ENCODE results near the gene ADGRE3.
"Not testable (repeated sequence)": the region's sequence is repeated elsewhere in the genome, so short reads cannot be mapped to it uniquely, and the experiment has no call there.

The ADGRE3 gene

DNA sequence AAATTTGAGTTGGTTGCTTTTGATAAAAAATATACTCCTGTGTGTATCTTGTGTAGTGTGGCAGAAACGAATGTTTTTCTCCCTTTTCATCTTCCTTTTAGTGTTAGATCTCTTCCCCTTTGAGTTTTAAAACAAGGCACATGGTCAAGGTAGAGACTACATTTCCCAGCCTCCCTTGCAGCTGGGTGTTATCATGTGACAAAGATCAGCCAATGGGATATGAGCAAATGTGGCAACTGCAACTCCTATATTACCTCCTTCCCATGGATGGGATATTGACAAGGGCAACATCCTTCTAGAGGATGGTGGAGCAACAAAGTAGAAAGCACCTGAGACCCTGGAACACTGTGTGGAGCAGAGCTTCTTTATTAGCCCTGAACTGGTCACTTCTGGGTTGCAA, 42.4 kb downstream of the ADGRE3 start:
- no peak overlapping the region for H3K9ac ChIP-seq (ENCODE audit: low read depth in 1 of 2, low read length in 2 of 2)
- H3K27me3 ChIP-seq (ENCODE audit: control insufficient read depth in 2 of 2, insufficient read depth in 2 of 2, low read length in 2 of 2): no peaks in the 10 kb centered on the region
- peaks cover 0 to 3% of the 10 kb centered on the region in 2 donors for H3K9me3 ChIP-seq (ENCODE audit: control insufficient read depth in 2 of 2, low read length in 2 of 2)
- no peaks in the 10 kb centered on the region for H3K4me1 ChIP-seq (ENCODE audit: control insufficient read depth in 2 of 2, insufficient read depth in 2 of 2, low read length in 2 of 2)
- H3K27ac ChIP-seq (ENCODE audit: low read depth in 2 of 2, low read length in 2 of 2): no peak overlapping the region
- H3K36me3 ChIP-seq (ENCODE audit: control insufficient read depth in 2 of 2, insufficient read depth in 2 of 2, low read length in 2 of 2): no peaks in the 10 kb centered on the region
- no peak overlapping the region for H3K4me3 ChIP-seq (ENCODE audit: low read length in 2 of 2)

DNA sequence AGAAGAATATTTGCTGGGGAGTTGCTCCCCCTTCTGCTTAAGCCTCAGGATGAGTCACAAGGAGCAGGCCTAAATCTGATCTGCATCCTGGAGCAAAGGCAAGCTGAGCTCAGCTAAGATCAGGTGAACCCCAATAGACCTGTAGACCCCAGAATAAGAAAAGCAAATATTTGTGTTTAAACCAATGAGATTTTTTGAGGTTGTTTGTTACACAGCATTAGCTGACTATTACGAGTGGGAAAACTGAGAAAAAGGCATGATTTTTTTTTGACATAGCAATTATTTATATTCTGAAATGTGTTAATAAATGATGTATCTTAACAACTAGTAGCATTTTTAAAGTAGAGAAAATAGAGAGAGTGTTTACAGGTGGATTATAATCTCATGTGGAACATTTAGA, 45.1 kb downstream of the ADGRE3 start:
- no peaks in the 10 kb centered on the region for H3K4me1 ChIP-seq (ENCODE audit: control insufficient read depth in 2 of 2, insufficient read depth in 2 of 2, low read length in 2 of 2)
- no peak overlapping the region for H3K9ac ChIP-seq (ENCODE audit: low read depth in 1 of 2, low read length in 2 of 2)
- H3K36me3 ChIP-seq (ENCODE audit: control insufficient read depth in 2 of 2, insufficient read depth in 2 of 2, low read length in 2 of 2): no peaks in the 10 kb centered on the region
- H3K27me3 ChIP-seq (ENCODE audit: control insufficient read depth in 2 of 2, insufficient read depth in 2 of 2, low read length in 2 of 2): no peaks in the 10 kb centered on the region
- no peak overlapping the region for H3K4me3 ChIP-seq (ENCODE audit: low read length in 2 of 2)
- no peak overlapping the region for H3K27ac ChIP-seq (ENCODE audit: low read depth in 2 of 2, low read length in 2 of 2)
- H3K9me3 ChIP-seq (ENCODE audit: control insufficient read depth in 2 of 2, low read length in 2 of 2): peaks cover 0 to 3% of the 10 kb centered on the region in 2 donors

DNA sequence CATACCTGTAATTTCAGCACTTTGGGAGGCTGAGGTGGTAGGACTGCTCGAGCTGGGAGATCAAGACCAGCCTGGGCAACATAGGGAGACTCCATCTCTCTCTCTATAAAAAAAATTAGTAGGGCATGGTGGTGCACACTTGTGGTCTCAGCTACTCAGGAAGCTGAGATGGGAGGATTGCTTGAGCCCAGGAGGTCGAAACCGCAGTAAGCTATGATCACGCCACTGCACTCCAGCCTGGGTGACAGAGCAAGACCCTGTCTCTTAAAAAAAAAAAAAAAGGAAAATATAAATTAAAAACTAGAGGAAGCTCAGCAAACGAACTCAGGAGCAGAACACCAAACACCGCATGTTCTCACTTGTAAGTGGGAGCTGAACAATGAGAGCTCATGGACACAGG, 50.2 kb downstream of the ADGRE3 start:
- not testable (repeated sequence) for H3K36me3 ChIP-seq (ENCODE audit: control insufficient read depth in 2 of 2, insufficient read depth in 2 of 2, low read length in 2 of 2); H3K4me3 ChIP-seq (ENCODE audit: low read length in 2 of 2); H3K9ac ChIP-seq (ENCODE audit: low read depth in 1 of 2, low read length in 2 of 2); H3K27me3 ChIP-seq (ENCODE audit: control insufficient read depth in 2 of 2, insufficient read depth in 2 of 2, low read length in 2 of 2); H3K27ac ChIP-seq (ENCODE audit: low read depth in 2 of 2, low read length in 2 of 2); H3K4me1 ChIP-seq (ENCODE audit: control insufficient read depth in 2 of 2, insufficient read depth in 2 of 2, low read length in 2 of 2); H3K9me3 ChIP-seq (ENCODE audit: control insufficient read depth in 2 of 2, low read length in 2 of 2)

DNA sequence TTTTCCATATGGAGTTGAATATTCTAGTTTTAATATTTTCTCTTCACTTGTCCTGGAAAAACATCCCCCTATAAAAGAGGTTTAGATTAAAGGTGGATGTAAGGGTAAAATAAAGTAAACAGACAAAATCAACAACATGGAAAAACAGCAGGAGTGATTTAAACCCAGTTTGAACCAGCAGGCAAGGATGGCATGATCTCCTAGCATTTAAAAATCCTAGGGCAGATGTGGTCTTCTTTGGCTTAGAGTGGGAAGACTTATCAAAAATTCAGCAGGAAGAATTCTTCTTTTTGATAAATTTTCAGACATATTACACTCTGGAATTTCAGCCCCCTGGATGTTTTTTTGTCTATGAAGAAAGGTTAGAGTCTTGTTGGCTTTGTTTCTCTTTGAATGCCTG, 55.2 kb downstream of the ADGRE3 start:
- peaks cover 0 to 4% of the 10 kb centered on the region in 2 donors for H3K9me3 ChIP-seq (ENCODE audit: control insufficient read depth in 2 of 2, low read length in 2 of 2)
- H3K4me3 ChIP-seq (ENCODE audit: low read length in 2 of 2): no peak overlapping the region
- no peaks in the 10 kb centered on the region for H3K27me3 ChIP-seq (ENCODE audit: control insufficient read depth in 2 of 2, insufficient read depth in 2 of 2, low read length in 2 of 2)
- no peak overlapping the region for H3K9ac ChIP-seq (ENCODE audit: low read depth in 1 of 2, low read length in 2 of 2)
- no peak overlapping the region for H3K27ac ChIP-seq (ENCODE audit: low read depth in 2 of 2, low read length in 2 of 2)
- no peaks in the 10 kb centered on the region for H3K36me3 ChIP-seq (ENCODE audit: control insufficient read depth in 2 of 2, insufficient read depth in 2 of 2, low read length in 2 of 2)
- H3K4me1 ChIP-seq (ENCODE audit: control insufficient read depth in 2 of 2, insufficient read depth in 2 of 2, low read length in 2 of 2): no peaks in the 10 kb centered on the region

DNA sequence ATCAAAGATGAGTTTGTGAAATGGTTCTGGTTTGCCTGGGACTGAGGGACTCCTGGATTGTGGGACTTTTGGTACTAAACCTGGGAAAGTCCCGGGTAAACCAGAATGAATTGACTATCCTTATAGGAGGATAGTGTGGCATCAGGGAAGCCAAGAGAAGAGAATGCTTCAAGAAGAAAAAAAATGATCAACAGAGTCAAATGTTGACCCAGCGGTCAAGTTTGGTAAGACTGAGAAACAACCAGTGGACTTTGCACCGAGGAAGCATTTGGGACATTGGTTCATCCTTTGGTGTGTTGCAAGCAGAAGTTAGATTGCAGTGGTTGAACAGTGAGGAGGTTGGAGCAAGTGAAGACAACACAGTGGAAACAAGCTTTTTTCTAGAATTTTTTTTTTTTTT, 58.2 kb downstream of the ADGRE3 start:
- H3K4me1 ChIP-seq (ENCODE audit: control insufficient read depth in 2 of 2, insufficient read depth in 2 of 2, low read length in 2 of 2): no peaks in the 10 kb centered on the region
- H3K27me3 ChIP-seq (ENCODE audit: control insufficient read depth in 2 of 2, insufficient read depth in 2 of 2, low read length in 2 of 2): no peaks in the 10 kb centered on the region
- peaks cover 0 to 4% of the 10 kb centered on the region in 2 donors for H3K9me3 ChIP-seq (ENCODE audit: control insufficient read depth in 2 of 2, low read length in 2 of 2)
- H3K36me3 ChIP-seq (ENCODE audit: control insufficient read depth in 2 of 2, insufficient read depth in 2 of 2, low read length in 2 of 2): no peaks in the 10 kb centered on the region
- H3K9ac ChIP-seq (ENCODE audit: low read depth in 1 of 2, low read length in 2 of 2): no peak overlapping the region
- no peak overlapping the region for H3K27ac ChIP-seq (ENCODE audit: low read depth in 2 of 2, low read length in 2 of 2)
- H3K4me3 ChIP-seq (ENCODE audit: low read length in 2 of 2): no peak overlapping the region

DNA sequence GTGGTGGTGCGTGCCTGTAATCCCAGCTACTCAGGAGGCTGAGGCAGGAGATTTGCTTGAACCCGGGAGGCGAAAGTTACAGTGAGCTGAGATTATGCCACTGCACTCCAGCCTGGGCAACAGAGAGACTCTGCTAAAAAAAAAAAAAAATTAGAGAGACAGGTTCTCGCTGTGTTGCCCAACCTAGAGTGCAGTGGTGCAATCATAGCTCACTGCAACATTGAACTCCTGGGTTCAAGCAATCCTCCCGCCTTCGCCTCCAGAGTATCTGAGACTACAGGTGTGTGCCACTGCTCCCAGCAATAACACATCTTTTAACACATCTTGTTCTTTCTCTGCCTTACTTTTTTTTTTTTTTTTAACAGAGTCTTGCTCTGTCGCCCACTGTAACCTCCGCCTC, 59.0 kb downstream of the ADGRE3 start:
- Histone ChIP-seq H3K4me1 (ENCODE audit: control insufficient read depth in 2 of 2, insufficient read depth in 2 of 2, low read length in 2 of 2) (no peaks in the 10 kb centered on the region), H3K27me3 (ENCODE audit: control insufficient read depth in 2 of 2, insufficient read depth in 2 of 2, low read length in 2 of 2) (no peaks in the 10 kb centered on the region), H3K27ac (ENCODE audit: low read depth in 2 of 2, low read length in 2 of 2) (no peak overlapping the region), H3K9me3 (ENCODE audit: control insufficient read depth in 2 of 2, low read length in 2 of 2) (peaks cover 0 to 4% of the 10 kb centered on the region in 2 donors), H3K36me3 (ENCODE audit: control insufficient read depth in 2 of 2, insufficient read depth in 2 of 2, low read length in 2 of 2) (no peaks in the 10 kb centered on the region), H3K4me3 (ENCODE audit: low read length in 2 of 2) (no peak overlapping the region), H3K9ac (ENCODE audit: low read depth in 1 of 2, low read length in 2 of 2) (no peak overlapping the region)

DNA sequence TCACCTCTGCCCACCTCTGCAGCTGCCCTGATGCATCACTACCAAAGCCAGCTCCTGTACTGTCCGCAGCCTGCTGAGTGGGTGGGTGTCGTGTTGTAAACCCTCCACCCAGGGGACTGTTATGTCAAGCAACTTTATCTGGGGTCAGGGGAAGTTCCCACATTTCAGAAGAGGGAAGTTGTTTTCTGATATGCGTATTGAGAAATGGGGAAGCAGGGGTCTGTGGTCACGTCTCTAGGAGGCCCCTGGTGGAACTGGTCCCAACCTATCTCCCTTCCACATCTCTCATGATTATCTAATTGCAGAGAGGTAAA, 60.6 kb downstream of the ADGRE3 start:
- H3K27me3 ChIP-seq (ENCODE audit: control insufficient read depth in 2 of 2, insufficient read depth in 2 of 2, low read length in 2 of 2): no peaks in the 10 kb centered on the region
- peak overlapping the region in 1 of 2 donors; percentile 10 for H3K27ac ChIP-seq (ENCODE audit: low read depth in 2 of 2, low read length in 2 of 2)
- no peaks in the 10 kb centered on the region for H3K9me3 ChIP-seq (ENCODE audit: control insufficient read depth in 2 of 2, low read length in 2 of 2)
- H3K4me1 ChIP-seq (ENCODE audit: control insufficient read depth in 2 of 2, insufficient read depth in 2 of 2, low read length in 2 of 2): no peaks in the 10 kb centered on the region
- no peaks in the 10 kb centered on the region for H3K36me3 ChIP-seq (ENCODE audit: control insufficient read depth in 2 of 2, insufficient read depth in 2 of 2, low read length in 2 of 2)
- no peak overlapping the region for H3K4me3 ChIP-seq (ENCODE audit: low read length in 2 of 2)
- no peak overlapping the region for H3K9ac ChIP-seq (ENCODE audit: low read depth in 1 of 2, low read length in 2 of 2)

DNA sequence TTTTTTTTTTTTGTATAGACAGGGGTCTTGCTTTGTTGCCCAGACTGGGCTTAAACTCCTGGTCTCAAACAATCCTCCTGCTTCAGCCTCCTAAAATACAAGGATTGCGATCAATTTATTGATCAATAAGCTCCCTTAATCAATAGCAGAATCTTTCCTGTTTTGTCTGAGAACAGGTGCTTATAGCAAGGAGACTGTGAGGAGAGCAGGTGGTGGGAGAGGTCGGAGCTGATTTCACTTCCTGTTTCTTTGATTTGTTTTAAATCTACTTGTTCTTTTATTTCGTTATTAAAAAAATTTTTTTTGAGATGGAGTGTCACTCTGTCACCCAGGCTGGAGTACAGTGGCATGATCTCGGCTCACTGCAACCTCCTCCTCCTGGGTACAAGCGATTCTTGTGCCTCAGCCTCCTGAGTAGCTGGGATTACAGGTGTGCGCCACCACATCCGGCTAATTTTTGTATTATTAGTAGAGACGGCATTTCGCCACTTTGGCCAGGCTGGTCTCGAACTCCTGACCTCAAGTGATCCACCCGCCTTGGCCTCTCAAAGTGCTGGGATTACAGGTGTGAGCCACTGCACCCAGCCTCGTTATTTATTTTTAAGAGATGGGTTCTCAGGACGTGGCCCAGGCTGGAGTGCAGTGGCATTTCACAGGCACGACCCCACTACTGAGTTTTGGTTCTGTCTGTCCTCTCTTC, 61.1 kb downstream of the ADGRE3 start:
- H3K27ac ChIP-seq (ENCODE audit: low read depth in 2 of 2, low read length in 2 of 2): peak overlapping the region in 1 of 2 donors; percentile 10
- not testable (repeated sequence) for H3K9ac ChIP-seq (ENCODE audit: low read depth in 1 of 2, low read length in 2 of 2); H3K36me3 ChIP-seq (ENCODE audit: control insufficient read depth in 2 of 2, insufficient read depth in 2 of 2, low read length in 2 of 2); H3K4me3 ChIP-seq (ENCODE audit: low read length in 2 of 2); H3K27me3 ChIP-seq (ENCODE audit: control insufficient read depth in 2 of 2, insufficient read depth in 2 of 2, low read length in 2 of 2); H3K4me1 ChIP-seq (ENCODE audit: control insufficient read depth in 2 of 2, insufficient read depth in 2 of 2, low read length in 2 of 2); H3K9me3 ChIP-seq (ENCODE audit: control insufficient read depth in 2 of 2, low read length in 2 of 2)

DNA sequence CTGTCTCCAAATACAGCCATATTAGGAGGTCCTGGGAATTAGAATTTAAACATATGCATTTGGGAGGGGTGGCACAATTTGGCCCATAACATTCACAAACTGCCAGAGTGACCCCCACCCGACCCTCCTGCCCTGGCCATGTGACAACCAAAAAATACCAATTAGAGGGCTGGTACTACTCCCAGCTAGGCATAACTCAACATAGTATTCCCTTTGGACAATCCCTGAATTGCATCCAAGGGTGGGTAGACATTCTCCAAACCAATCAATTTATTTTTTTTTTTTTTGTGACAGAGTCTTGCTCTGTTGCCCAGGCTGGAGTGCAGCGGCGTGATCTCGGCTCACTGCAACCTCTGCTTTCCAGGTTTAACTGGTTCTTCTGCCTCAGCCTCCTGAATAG, 62.0 kb downstream of the ADGRE3 start:
- Histone ChIP-seq H3K27ac (ENCODE audit: low read depth in 2 of 2, low read length in 2 of 2) (no peak overlapping the region), H3K9me3 (ENCODE audit: control insufficient read depth in 2 of 2, low read length in 2 of 2) (no peaks in the 10 kb centered on the region), H3K27me3 (ENCODE audit: control insufficient read depth in 2 of 2, insufficient read depth in 2 of 2, low read length in 2 of 2) (no peaks in the 10 kb centered on the region), H3K36me3 (ENCODE audit: control insufficient read depth in 2 of 2, insufficient read depth in 2 of 2, low read length in 2 of 2) (no peaks in the 10 kb centered on the region), H3K4me1 (ENCODE audit: control insufficient read depth in 2 of 2, insufficient read depth in 2 of 2, low read length in 2 of 2) (no peaks in the 10 kb centered on the region), H3K4me3 (ENCODE audit: low read length in 2 of 2) (no peak overlapping the region), H3K9ac (ENCODE audit: low read depth in 1 of 2, low read length in 2 of 2) (no peak overlapping the region)

DNA sequence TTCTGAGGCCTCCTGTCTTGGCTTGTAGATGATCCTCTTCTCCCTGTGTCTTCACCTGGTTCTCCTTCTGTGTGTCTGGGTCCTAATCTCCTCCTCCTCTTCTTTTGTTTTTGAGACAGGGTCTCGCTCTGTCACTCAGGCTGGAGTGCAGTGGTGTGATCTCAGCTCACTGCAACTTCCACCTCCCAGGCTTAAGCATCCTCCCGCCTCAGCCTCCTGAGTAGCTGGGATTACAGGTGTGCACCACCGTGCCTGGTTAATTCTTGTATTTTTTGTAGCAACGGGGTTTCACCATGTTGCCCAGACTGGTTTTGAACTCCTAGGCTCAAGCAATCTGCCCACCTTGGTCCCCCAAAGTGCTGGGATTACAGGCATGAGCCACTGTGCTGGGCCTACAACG, 62.4 kb downstream of the ADGRE3 start:
- H3K9me3 ChIP-seq (ENCODE audit: control insufficient read depth in 2 of 2, low read length in 2 of 2); H3K9ac ChIP-seq (ENCODE audit: low read depth in 1 of 2, low read length in 2 of 2); H3K4me3 ChIP-seq (ENCODE audit: low read length in 2 of 2); H3K27me3 ChIP-seq (ENCODE audit: control insufficient read depth in 2 of 2, insufficient read depth in 2 of 2, low read length in 2 of 2); H3K27ac ChIP-seq (ENCODE audit: low read depth in 2 of 2, low read length in 2 of 2); H3K4me1 ChIP-seq (ENCODE audit: control insufficient read depth in 2 of 2, insufficient read depth in 2 of 2, low read length in 2 of 2); H3K36me3 ChIP-seq (ENCODE audit: control insufficient read depth in 2 of 2, insufficient read depth in 2 of 2, low read length in 2 of 2): not testable (repeated sequence)

DNA sequence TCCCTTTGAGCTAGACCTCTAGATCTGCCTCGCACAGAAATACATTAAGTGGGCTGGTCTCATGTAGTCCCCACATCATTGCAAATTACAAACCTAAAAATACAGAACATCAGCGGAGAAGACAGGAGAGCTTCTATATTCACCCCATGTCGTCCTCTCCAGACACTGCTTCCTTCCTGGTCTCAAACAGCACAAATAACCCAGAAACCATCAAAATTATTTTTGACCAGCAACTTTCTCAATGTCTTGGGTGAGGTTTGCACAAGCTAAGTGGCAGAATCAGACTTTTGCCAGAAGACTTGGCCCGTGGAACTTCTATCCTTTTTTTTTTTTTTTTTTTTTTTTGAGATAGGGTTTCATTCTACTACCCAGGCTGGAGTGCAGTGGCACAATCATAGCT, 63.6 kb downstream of the ADGRE3 start:
- Histone ChIP-seq H3K9me3 (ENCODE audit: control insufficient read depth in 2 of 2, low read length in 2 of 2) (no peaks in the 10 kb centered on the region), H3K27me3 (ENCODE audit: control insufficient read depth in 2 of 2, insufficient read depth in 2 of 2, low read length in 2 of 2) (no peaks in the 10 kb centered on the region), H3K9ac (ENCODE audit: low read depth in 1 of 2, low read length in 2 of 2) (no peak overlapping the region), H3K27ac (ENCODE audit: low read depth in 2 of 2, low read length in 2 of 2) (no peak overlapping the region), H3K4me3 (ENCODE audit: low read length in 2 of 2) (no peak overlapping the region), H3K4me1 (ENCODE audit: control insufficient read depth in 2 of 2, insufficient read depth in 2 of 2, low read length in 2 of 2) (no peaks in the 10 kb centered on the region), H3K36me3 (ENCODE audit: control insufficient read depth in 2 of 2, insufficient read depth in 2 of 2, low read length in 2 of 2) (no peaks in the 10 kb centered on the region)
